ENCODE data around the gene DOCK3.

Gene DOCK3

DNA sequence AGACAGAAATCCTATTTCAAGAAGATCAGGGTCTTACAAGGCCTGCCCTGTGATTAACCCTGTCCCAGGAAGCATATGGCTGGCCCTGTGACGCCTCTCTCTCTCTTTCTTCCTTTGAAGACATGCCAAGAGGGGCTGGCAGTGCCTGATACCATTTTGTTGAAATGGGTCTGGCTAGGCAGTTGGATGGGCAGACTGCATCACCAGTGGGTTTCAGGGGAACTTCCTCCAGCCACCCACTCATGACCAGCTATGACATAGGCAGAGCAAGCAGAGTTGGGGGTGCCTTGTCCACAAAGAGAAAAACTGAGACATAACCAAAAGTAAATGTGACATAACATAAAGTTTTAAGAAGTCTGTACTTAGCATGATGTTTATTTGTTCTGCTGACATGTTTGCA, 679.0 kb downstream of the DOCK3 start:
- Histone ChIP-seq H3K4me3 (ENCODE audit: low read length) (no peak overlapping the region), H3K79me2 (ENCODE audit: control insufficient read depth, low read length) (no peaks in the 10 kb centered on the region), H3K9me3 (ENCODE audit: control insufficient read depth, insufficient read depth, low read length) (no peaks in the 10 kb centered on the region), H3K36me3 (ENCODE audit: control insufficient read depth, low read length) (no peaks in the 10 kb centered on the region), H3K27ac (ENCODE audit: low read depth, low read length) (no peak overlapping the region), H4K20me1 (ENCODE audit: control insufficient read depth, insufficient read depth, low read depth, low read length) (no peaks in the 10 kb centered on the region), H3F3A (ENCODE audit: control insufficient read depth, insufficient read depth) (no peaks in the 10 kb centered on the region), H3K4me1 (ENCODE audit: control insufficient read depth, low read length) (no peaks in the 10 kb centered on the region), H3K4me2 (ENCODE audit: low read length) (no peak overlapping the region), H3K27me3 (ENCODE audit: control insufficient read depth, low read length) (peaks cover 17% of the 10 kb centered on the region), H3K9me2 (replicated peaks; ENCODE audit: control insufficient read depth, low read length) (no peaks in the 10 kb centered on the region)
- TF ChIP-seq, protein P1, sequence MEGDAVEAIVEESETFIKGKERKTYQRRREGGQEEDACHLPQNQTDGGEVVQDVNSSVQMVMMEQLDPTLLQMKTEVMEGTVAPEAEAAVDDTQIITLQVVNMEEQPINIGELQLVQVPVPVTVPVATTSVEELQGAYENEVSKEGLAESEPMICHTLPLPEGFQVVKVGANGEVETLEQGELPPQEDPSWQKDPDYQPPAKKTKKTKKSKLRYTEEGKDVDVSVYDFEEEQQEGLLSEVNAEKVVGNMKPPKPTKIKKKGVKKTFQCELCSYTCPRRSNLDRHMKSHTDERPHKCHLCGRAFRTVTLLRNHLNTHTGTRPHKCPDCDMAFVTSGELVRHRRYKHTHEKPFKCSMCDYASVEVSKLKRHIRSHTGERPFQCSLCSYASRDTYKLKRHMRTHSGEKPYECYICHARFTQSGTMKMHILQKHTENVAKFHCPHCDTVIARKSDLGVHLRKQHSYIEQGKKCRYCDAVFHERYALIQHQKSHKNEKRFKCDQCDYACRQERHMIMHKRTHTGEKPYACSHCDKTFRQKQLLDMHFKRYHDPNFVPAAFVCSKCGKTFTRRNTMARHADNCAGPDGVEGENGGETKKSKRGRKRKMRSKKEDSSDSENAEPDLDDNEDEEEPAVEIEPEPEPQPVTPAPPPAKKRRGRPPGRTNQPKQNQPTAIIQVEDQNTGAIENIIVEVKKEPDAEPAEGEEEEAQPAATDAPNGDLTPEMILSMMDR (IDR thresholded peaks at IDR 0.05; ENCODE audit: low read depth, low read length, poor library complexity, severe bottlenecking): no peak
- TF ChIP-seq EZH2phosphoT487 (IDR thresholded peaks at IDR 0.05; ENCODE audit: borderline replicate concordance, low read length): no peak

DNA sequence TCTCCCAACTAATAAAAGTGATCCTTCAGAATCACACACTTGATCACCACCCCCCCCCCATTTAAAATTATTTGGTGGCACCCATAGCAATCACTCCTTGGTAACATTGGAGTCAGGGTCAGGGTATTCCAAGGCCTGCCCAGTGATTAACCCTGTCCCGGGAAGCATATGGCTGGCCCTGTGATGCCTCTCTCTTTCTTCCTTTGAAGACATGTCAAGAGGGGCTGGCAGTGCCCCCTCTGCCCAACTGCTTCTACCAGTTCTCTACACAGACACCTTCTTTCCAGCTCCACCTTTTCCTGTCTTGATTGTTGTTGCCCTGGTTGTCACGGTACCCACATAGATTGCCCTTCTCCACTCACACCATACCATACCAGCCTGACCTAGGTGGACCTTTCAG, 679.4 kb downstream of the DOCK3 start:
- no peaks in the 10 kb centered on the region for H3K79me2 ChIP-seq (ENCODE audit: control insufficient read depth, low read length)
- no peak overlapping the region for H3K27ac ChIP-seq (ENCODE audit: low read depth, low read length)
- peaks cover 19% of the 10 kb centered on the region for H3K27me3 ChIP-seq (ENCODE audit: control insufficient read depth, low read length)
- no peaks in the 10 kb centered on the region for H3K9me2 ChIP-seq (replicated peaks; ENCODE audit: control insufficient read depth, low read length)
- H3K4me1 ChIP-seq (ENCODE audit: control insufficient read depth, low read length): no peaks in the 10 kb centered on the region
- H3K4me3 ChIP-seq (ENCODE audit: low read length): no peak overlapping the region
- no peaks in the 10 kb centered on the region for H3K36me3 ChIP-seq (ENCODE audit: control insufficient read depth, low read length)
- no peak overlapping the region for H3K4me2 ChIP-seq (ENCODE audit: low read length)
- no peaks in the 10 kb centered on the region for H3K9me3 ChIP-seq (ENCODE audit: control insufficient read depth, insufficient read depth, low read length)
- no peaks in the 10 kb centered on the region for H3F3A ChIP-seq (ENCODE audit: control insufficient read depth, insufficient read depth)
- H4K20me1 ChIP-seq (ENCODE audit: control insufficient read depth, insufficient read depth, low read depth, low read length): no peaks in the 10 kb centered on the region
- TF ChIP-seq, protein P1 (IDR thresholded peaks at IDR 0.05; ENCODE audit: low read depth, low read length, poor library complexity, severe bottlenecking): no peak
- no peak for TF ChIP-seq EZH2phosphoT487 (IDR thresholded peaks at IDR 0.05; ENCODE audit: borderline replicate concordance, low read length)

DNA sequence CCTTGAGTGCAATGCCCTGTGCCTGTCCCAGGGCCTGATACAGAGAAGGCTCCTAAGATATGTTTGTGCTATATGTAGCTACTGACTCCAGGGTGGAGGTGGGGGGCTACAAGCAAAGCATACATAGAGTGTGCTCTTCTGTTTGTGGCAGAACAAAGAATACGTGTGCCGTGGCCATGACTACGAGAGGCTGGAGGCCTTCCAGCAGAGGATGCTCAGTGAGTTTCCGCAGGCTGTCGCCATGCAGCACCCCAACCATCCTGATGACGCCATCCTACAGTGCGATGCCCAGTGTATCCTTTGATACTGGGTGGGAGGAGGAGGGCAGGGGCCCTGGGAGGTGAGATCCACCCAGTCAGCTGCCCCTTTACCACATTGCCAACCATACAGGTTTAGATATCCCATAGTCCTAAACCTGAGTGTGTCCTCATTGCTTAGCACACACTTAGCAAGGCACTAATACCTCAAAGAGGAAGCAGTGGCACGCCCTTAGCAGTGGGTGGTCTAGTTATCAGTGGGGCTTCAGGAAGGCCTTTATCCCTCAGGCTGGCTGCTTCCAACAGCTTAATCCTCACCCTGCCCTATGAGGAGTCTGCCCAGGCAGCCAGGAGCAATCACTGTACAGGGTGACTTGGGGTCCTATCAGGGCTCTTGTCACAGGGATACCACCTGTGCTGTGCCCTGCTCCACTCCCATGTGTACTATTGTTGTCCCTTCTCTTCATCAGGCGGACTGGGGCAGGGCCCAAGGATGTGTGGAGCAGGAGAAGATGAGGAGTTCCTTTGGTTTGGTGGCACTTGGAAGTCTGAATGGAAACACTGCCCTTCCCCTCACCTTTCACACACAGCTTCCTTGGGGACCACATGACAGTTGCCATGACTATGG, 680.2 kb downstream of the DOCK3 start:
- Histone ChIP-seq H3K9me2 (replicated peaks; ENCODE audit: control insufficient read depth, low read length) (no peaks in the 10 kb centered on the region), H3K27ac (ENCODE audit: low read depth, low read length) (no peak overlapping the region), H3F3A (ENCODE audit: control insufficient read depth, insufficient read depth) (no peaks in the 10 kb centered on the region), H3K79me2 (ENCODE audit: control insufficient read depth, low read length) (no peaks in the 10 kb centered on the region), H4K20me1 (ENCODE audit: control insufficient read depth, insufficient read depth, low read depth, low read length) (no peaks in the 10 kb centered on the region), H3K36me3 (ENCODE audit: control insufficient read depth, low read length) (no peaks in the 10 kb centered on the region), H3K4me2 (ENCODE audit: low read length) (no peak overlapping the region), H3K4me1 (ENCODE audit: control insufficient read depth, low read length) (no peaks in the 10 kb centered on the region), H3K9me3 (ENCODE audit: control insufficient read depth, insufficient read depth, low read length) (no peaks in the 10 kb centered on the region), H3K4me3 (ENCODE audit: low read length) (no peak overlapping the region), H3K27me3 (ENCODE audit: control insufficient read depth, low read length) (peaks cover 27% of the 10 kb centered on the region)
- TF ChIP-seq, protein P1 (IDR thresholded peaks at IDR 0.05; ENCODE audit: low read depth, low read length, poor library complexity, severe bottlenecking): no peak
- no peak for TF ChIP-seq EZH2phosphoT487 (IDR thresholded peaks at IDR 0.05; ENCODE audit: borderline replicate concordance, low read length)

Data from DOHH2 (cell line).